Measurements from ENCODE around the gene YDJC. TPM values are rescaled to one million over a fixed set of nuclear protein-coding genes. Genes with fewer than 3 reads are reported as not detected.

YDJC gene
- total RNA-seq, 4 donors from 2014 or later = 42.2 to 72.2 (median 56.5) TPM

GRCh38 chr22:21632237-21632895 is 2.5 kb upstream of the YDJC start, which contains the start of gene CCDC116:
Gene CCDC116, plus strand, starts transcription at chr22:21632760. Its CDS starts 422 bp downstream, at chr22:21633182.
- WGBS, 2 donors = 81 to 85% methylated on average over 27 of the region's 27 CpGs
- intact Hi-C loops (cut with DNase I; ENCODE audit: low total_unique reads) = no loop called here
- H3K4me3 ChIP-seq (ENCODE audit: low read depth, poor library complexity, severe bottlenecking) = no peak within 1 kb of the TSS
- DNase-seq (ENCODE audit: low spot score in 2 of 2) = no peak
- no peak for TF ChIP-seq POLR2A (IDR thresholded peaks at IDR 0.05)
- TF ChIP-seq CTCF (IDR thresholded peaks at IDR 0.05) = no peak

GRCh38 chr22:21631025-21631424 is 1.2 kb upstream of the YDJC start:
- no peak for TF ChIP-seq CTCF (IDR thresholded peaks at IDR 0.05)
- TF ChIP-seq POLR2A (IDR thresholded peaks at IDR 0.05) = no peak

GRCh38 chr22:21628386-21629254 is 1.2 kb downstream of the YDJC start:
- intact Hi-C loops (cut with DNase I; ENCODE audit: low total_unique reads) = no loop called here
- 64 to 85% methylated on average over 48 to 70 of the region's 74 CpGs for WGBS, 2 donors
- DNase-seq (ENCODE audit: low spot score in 2 of 2) = no peak
- H3K4me3 ChIP-seq (ENCODE audit: low read depth, poor library complexity, severe bottlenecking) = peak overlapping the region; percentile 100
- TF ChIP-seq CTCF (IDR thresholded peaks at IDR 0.05) = no peak
- TF ChIP-seq POLR2A (IDR thresholded peaks at IDR 0.05) = no peak

More at GRCh38 chr22:21631025-21631424, 1.2 kb upstream of the YDJC start:
- no peak for DNase-seq (ENCODE audit: low spot score in 2 of 2)
- no peak overlapping the region for H3K4me3 ChIP-seq (ENCODE audit: low read depth, poor library complexity, severe bottlenecking)
- 93 to 94% methylated on average over 4 of the region's 4 CpGs for WGBS, 2 donors
- intact Hi-C loops (cut with DNase I; ENCODE audit: low total_unique reads) = no loop called here

GRCh38 chr22:21626735-21627469 is 2.9 kb downstream of the YDJC start:
- TF ChIP-seq POLR2A (IDR thresholded peaks at IDR 0.05) (no peak), CTCF (IDR thresholded peaks at IDR 0.05) (no peak)
- intact Hi-C loops (cut with DNase I; ENCODE audit: low total_unique reads) = loop anchor here (1.0 kb wide), 1 partner anchor 25 kb away; no protein-coding TSS in a partner anchor
- no peak for DNase-seq (ENCODE audit: low spot score in 2 of 2)
- H3K4me3 ChIP-seq (ENCODE audit: low read depth, poor library complexity, severe bottlenecking) = no peak overlapping the region
- 79 to 81% methylated on average over 11 of the region's 11 CpGs for WGBS, 2 donors

- 74% methylated on average over 4 of the region's 4 CpGs for whole genome bisulfite sequencing, 2 donors
- no peak for DNase-seq (ENCODE audit: low spot score in 2 of 2)
- intact Hi-C loops (cut with DNase I; ENCODE audit: low total_unique reads) = loop anchor here (1.0 kb wide), 1 partner anchor 26 kb away; no protein-coding TSS in a partner anchor
- no peak for TF ChIP-seq CTCF (IDR thresholded peaks at IDR 0.05)
- no peak for TF ChIP-seq POLR2A (IDR thresholded peaks at IDR 0.05)
- no peak overlapping the region for H3K4me3 ChIP-seq (ENCODE audit: low read depth, poor library complexity, severe bottlenecking)
These were observed 3.6 kb downstream of the YDJC start for GRCh38 chr22:21626073-21626734.

All from lower leg skin (tissue), 4 donors.